ENCODE results near the gene SAA1. TPM values are rescaled to one million over a fixed set of nuclear protein-coding genes. Genes with fewer than 3 reads are reported as not detected.

The SAA1 gene
- polyA plus RNA-seq, 3 donors, result not detected

DNA sequence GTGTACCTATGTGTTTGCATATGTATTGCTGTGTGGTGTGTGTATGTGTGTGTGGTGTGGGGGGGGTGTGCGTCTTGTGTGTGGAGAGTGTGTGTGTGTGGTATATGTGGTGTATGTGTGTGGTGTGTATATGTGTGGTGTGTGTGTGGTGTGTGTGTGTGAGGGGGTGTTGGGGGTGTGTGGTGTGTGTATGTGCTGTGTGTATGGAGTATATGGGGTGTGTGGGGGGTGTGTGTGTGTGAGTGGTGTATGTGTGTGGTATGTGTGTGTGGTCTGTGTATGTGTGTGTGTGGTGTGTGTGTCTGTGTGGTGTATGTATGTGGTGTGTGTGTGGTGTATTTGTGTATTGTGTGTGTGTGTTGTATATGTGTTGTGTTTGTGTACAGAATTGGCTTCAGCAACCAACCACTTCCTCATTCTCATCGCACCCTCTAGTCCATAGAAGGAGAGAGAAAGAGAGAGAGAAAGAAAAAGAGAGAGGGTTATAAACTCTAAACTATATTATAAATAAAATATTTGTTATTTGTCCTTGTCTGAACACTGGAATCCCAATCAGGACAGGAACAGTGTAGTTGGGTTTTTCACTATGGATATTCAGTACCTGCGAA, 43.1 kb upstream of the SAA1 start:
- no peak overlapping the region for H3K4me3 ChIP-seq (replicated peaks in 1 of 3; ENCODE audit: low read depth in 2 of 3, low read length in 3 of 3)
- no peaks in the 10 kb centered on the region for H3K79me2 ChIP-seq (ENCODE audit: insufficient read depth, low read length)
- intact Hi-C loops (cut with micrococcal nuclease), result no loop called here
- H4K20me1 ChIP-seq (ENCODE audit: insufficient read depth, low read length), result no peaks in the 10 kb centered on the region
- Mint-ChIP-seq H3K9me3 (peaks cover 0 to 10% (median 7%) of the 10 kb centered on the region in 7 donors), H3K27ac (peak overlapping the region in 1 of 7 donors; percentile 17), H3K4me3 (peak overlapping the region in 1 of 2 donors; percentile 33), H3K27me3 (ENCODE audit: low read depth in 3 of 3) (peaks cover 3 to 11% (median 11%) of the 10 kb centered on the region in 3 donors), H3K4me1 (no peaks in the 10 kb centered on the region), H3K36me3 (no peaks in the 10 kb centered on the region)
- H3K27me3 ChIP-seq (ENCODE audit: control insufficient read depth in 2 of 2, insufficient read depth in 2 of 2, low read length in 2 of 2), result no peaks in the 10 kb centered on the region
- no peaks in the 10 kb centered on the region for H3K4me1 ChIP-seq (ENCODE audit: control insufficient read depth in 1 of 2, insufficient read depth in 2 of 2, low read length in 2 of 2)
- no peak overlapping the region for H3K27ac ChIP-seq (ENCODE audit: low read depth in 1 of 2, low read length in 2 of 2)
- H3K9ac ChIP-seq (ENCODE audit: insufficient read depth, low read length, poor library complexity, severe bottlenecking), result no peak overlapping the region
- no peak for TF ChIP-seq CTCF (IDR thresholded peaks at IDR 0.05)
- peaks cover 0 to 10% of the 10 kb centered on the region in 2 donors for H3K9me3 ChIP-seq (replicated peaks in 1 of 2; ENCODE audit: control insufficient read depth in 1 of 2, insufficient read depth in 1 of 2, low read length in 2 of 2)
- no peak for DNase-seq
- H2AFZ ChIP-seq (ENCODE audit: insufficient read depth, low read depth, low read length, poor library complexity, severe bottlenecking), result no peak overlapping the region
- H3K36me3 ChIP-seq (replicated peaks in 1 of 2; ENCODE audit: control insufficient read depth in 1 of 2, insufficient read depth in 2 of 2, low read length in 2 of 2), result no peaks in the 10 kb centered on the region
- H3K4me2 ChIP-seq (replicated peaks; ENCODE audit: extremely low read depth, low read length, poor library complexity, severe bottlenecking), result no peak overlapping the region
- WGBS (ENCODE audit: insufficient coverage), result 92% methylated on average over 2 of the region's 3 CpGs

- H3K9me3 Mint-ChIP-seq, result peaks cover 0 to 10% (median 7%) of the 10 kb centered on the region in 7 donors
- H3K4me1 Mint-ChIP-seq, result no peaks in the 10 kb centered on the region
- WGBS (ENCODE audit: insufficient coverage), result no CpG with 5 or more reads among the region's 3 CpGs
- H3K27me3 ChIP-seq (ENCODE audit: control insufficient read depth in 2 of 2, insufficient read depth in 2 of 2, low read length in 2 of 2), result no peaks in the 10 kb centered on the region
- no peaks in the 10 kb centered on the region for H3K36me3 ChIP-seq (replicated peaks in 1 of 2; ENCODE audit: control insufficient read depth in 1 of 2, insufficient read depth in 2 of 2, low read length in 2 of 2)
- H3K27ac ChIP-seq (ENCODE audit: low read depth in 1 of 2, low read length in 2 of 2), result no peak overlapping the region
- no peaks in the 10 kb centered on the region for H3K79me2 ChIP-seq (ENCODE audit: insufficient read depth, low read length)
- peaks cover 3 to 8% (median 5%) of the 10 kb centered on the region in 3 donors for H3K27me3 Mint-ChIP-seq (ENCODE audit: low read depth in 3 of 3)
- no peak overlapping the region for H3K4me2 ChIP-seq (replicated peaks; ENCODE audit: extremely low read depth, low read length, poor library complexity, severe bottlenecking)
- no peak overlapping the region for H3K4me3 ChIP-seq (replicated peaks in 1 of 3; ENCODE audit: low read depth in 2 of 3, low read length in 3 of 3)
- no peaks in the 10 kb centered on the region for H3K36me3 Mint-ChIP-seq
- H3K9ac ChIP-seq (ENCODE audit: insufficient read depth, low read length, poor library complexity, severe bottlenecking), result no peak overlapping the region
- H3K4me1 ChIP-seq (ENCODE audit: control insufficient read depth in 1 of 2, insufficient read depth in 2 of 2, low read length in 2 of 2), result no peaks in the 10 kb centered on the region
- peaks cover 0 to 10% of the 10 kb centered on the region in 2 donors for H3K9me3 ChIP-seq (replicated peaks in 1 of 2; ENCODE audit: control insufficient read depth in 1 of 2, insufficient read depth in 1 of 2, low read length in 2 of 2)
- TF ChIP-seq CTCF (IDR thresholded peaks at IDR 0.05), result no peak
- intact Hi-C loops (cut with micrococcal nuclease), result no loop called here
- H3K27ac Mint-ChIP-seq, result no peak overlapping the region
- DNase-seq, result no peak
- H4K20me1 ChIP-seq (ENCODE audit: insufficient read depth, low read length), result no peaks in the 10 kb centered on the region
- no peak overlapping the region for H2AFZ ChIP-seq (ENCODE audit: insufficient read depth, low read depth, low read length, poor library complexity, severe bottlenecking)
- H3K4me3 Mint-ChIP-seq, result no peak overlapping the region
These were observed 42.3 kb upstream of the SAA1 start for GRCh38 chr11:18223591-18224387.

All from CD14-positive monocyte (primary cell).